ENCODE data around the gene STK11. TPM values are rescaled to one million over a fixed set of nuclear protein-coding genes. Genes with fewer than 3 reads are reported as not detected.
A peak's percentile ranks its signal among the peaks of the same experiment; 100 is the strongest.

Gene STK11
- total RNA-seq, 1 experiment from 2014 or later: 116 TPM

GRCh38 chr19:1234955-1235380 lies 29.4 kb downstream of the STK11 start:
- Histone ChIP-seq H3K4me3 (ENCODE audit: low read depth in 2 of 2, low read length in 2 of 2) (no peak overlapping the region), H3K9me3 (ENCODE audit: control insufficient read depth, insufficient read depth, low read depth, low read length) (no peaks in the 10 kb centered on the region), H3K27me3 (ENCODE audit: control insufficient read depth, insufficient read depth, low read length) (no peaks in the 10 kb centered on the region), H3K27ac (ENCODE audit: low read length) (no peak overlapping the region), H3K4me1 (ENCODE audit: control insufficient read depth, insufficient read depth, low read length) (peaks cover 27% of the 10 kb centered on the region), H3K36me3 (ENCODE audit: control insufficient read depth, insufficient read depth, low read length) (no peaks in the 10 kb centered on the region)
- no peak for ATAC-seq
- ChIA-PET POLR2A (no interaction called here), CTCF (interaction anchor here (0.7 kb wide), 1 partner anchor 12 kb away, joined by 4 read pairs; no protein-coding TSS in a partner anchor)
- TF ChIP-seq POLR2AphosphoS5 (IDR thresholded peaks at IDR 0.05; ENCODE audit: low read depth, low read length) (no peak), REST (IDR thresholded peaks at IDR 0.05; ENCODE audit: insufficient read depth in 1 of 2, low read depth in 2 of 2, low read length in 1 of 2) (no peak), TCF7L2 (IDR thresholded peaks at IDR 0.05; ENCODE audit: low read depth, low read length) (no peak), SIN3A (IDR thresholded peaks at IDR 0.05; ENCODE audit: borderline replicate concordance, insufficient read depth, low read depth, low read length) (no peak), CTCF (IDR thresholded peaks at IDR 0.05) (no peak)
- in situ Hi-C loops (cut with HindIII; ENCODE audit: low pct_unique_long_range_greater_than_20kb, low sequenced_read_pairs): no loop called here
- DNase-seq (ENCODE audit: low read depth, low spot score): no peak
- BruUV-seq (replicated peaks): no TSS peak
- intact Hi-C loops (cut with micrococcal nuclease; ENCODE audit: unreplicated experiment): no loop called here

GRCh38 chr19:1235625-1236538 lies 30.3 kb downstream of the STK11 start:
- H3K4me3 ChIP-seq (ENCODE audit: low read depth in 2 of 2, low read length in 2 of 2): peak overlapping the region; percentile 44 to 63
- no peaks in the 10 kb centered on the region for H3K9me3 ChIP-seq (ENCODE audit: control insufficient read depth, insufficient read depth, low read depth, low read length)
- H3K27me3 ChIP-seq (ENCODE audit: control insufficient read depth, insufficient read depth, low read length): no peaks in the 10 kb centered on the region
- in situ Hi-C loops (cut with HindIII; ENCODE audit: low pct_unique_long_range_greater_than_20kb, low sequenced_read_pairs): no loop called here
- DNase-seq (ENCODE audit: low read depth, low spot score) (no peak), ATAC-seq (no peak)
- TF ChIP-seq TCF7L2 (IDR thresholded peaks at IDR 0.05; ENCODE audit: low read depth, low read length) (no peak), CTCF (IDR thresholded peaks at IDR 0.05) (no peak), SIN3A (IDR thresholded peaks at IDR 0.05; ENCODE audit: borderline replicate concordance, insufficient read depth, low read depth, low read length) (no peak), POLR2AphosphoS5 (IDR thresholded peaks at IDR 0.05; ENCODE audit: low read depth, low read length) (no peak), REST (IDR thresholded peaks at IDR 0.05; ENCODE audit: insufficient read depth in 1 of 2, low read depth in 2 of 2, low read length in 1 of 2) (no peak)
- POLR2A ChIA-PET: no interaction called here
- CTCF ChIA-PET: no interaction called here
- H3K27ac ChIP-seq (ENCODE audit: low read length): peak overlapping the region; percentile 54; the same call in 1 of the 2 replicates
- no peaks in the 10 kb centered on the region for H3K36me3 ChIP-seq (ENCODE audit: control insufficient read depth, insufficient read depth, low read length)
- no TSS peak for BruUV-seq (replicated peaks)
- peaks cover 28% of the 10 kb centered on the region for H3K4me1 ChIP-seq (ENCODE audit: control insufficient read depth, insufficient read depth, low read length)
- intact Hi-C loops (cut with micrococcal nuclease; ENCODE audit: unreplicated experiment): no loop called here
